Breast epithelium (tissue), 3 donors: Measurements from ENCODE around the gene SOWAHB.

Experiments used
- POLR2A ChIP-seq: fragments of 450-650 bp; IDR thresholded peaks from one replicate; pipeline ENCODE4 v1.6.1; 2016; ENCODE audit warnings: antibody characterized with exemption, mild to moderate bottlenecking, moderate library complexity
- TF ChIP-seq, protein P1 (sequence below), 3 donors: fragments of 450-650 bp; IDR thresholded peaks; one replicate each; pipeline ENCODE4 v1.5.1; 2016 to 2017; ENCODE audit warnings: antibody characterized with exemption in 3 of 3, mild to moderate bottlenecking in 3 of 3, moderate library complexity in 3 of 3

DNA sequence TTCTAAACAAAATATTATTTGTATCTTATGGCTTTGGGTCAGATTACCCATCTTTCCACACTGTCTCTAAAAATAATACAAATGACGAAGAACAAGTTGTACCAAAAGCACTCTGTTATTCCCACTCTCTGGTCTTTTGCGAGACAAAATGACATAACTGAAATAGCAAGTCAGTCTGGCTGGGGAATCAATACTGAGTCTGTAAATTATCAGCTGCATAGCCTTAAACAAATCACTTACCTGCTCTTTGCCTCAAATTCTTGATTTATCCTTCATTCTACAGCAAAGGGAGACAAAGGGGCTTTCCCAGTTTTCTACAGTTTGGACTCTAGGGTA is 40.9 kb downstream of the SOWAHB start:
- no peak for TF ChIP-seq POLR2A
- TF ChIP-seq, protein P1, sequence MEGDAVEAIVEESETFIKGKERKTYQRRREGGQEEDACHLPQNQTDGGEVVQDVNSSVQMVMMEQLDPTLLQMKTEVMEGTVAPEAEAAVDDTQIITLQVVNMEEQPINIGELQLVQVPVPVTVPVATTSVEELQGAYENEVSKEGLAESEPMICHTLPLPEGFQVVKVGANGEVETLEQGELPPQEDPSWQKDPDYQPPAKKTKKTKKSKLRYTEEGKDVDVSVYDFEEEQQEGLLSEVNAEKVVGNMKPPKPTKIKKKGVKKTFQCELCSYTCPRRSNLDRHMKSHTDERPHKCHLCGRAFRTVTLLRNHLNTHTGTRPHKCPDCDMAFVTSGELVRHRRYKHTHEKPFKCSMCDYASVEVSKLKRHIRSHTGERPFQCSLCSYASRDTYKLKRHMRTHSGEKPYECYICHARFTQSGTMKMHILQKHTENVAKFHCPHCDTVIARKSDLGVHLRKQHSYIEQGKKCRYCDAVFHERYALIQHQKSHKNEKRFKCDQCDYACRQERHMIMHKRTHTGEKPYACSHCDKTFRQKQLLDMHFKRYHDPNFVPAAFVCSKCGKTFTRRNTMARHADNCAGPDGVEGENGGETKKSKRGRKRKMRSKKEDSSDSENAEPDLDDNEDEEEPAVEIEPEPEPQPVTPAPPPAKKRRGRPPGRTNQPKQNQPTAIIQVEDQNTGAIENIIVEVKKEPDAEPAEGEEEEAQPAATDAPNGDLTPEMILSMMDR (IDR thresholded peaks at IDR 0.05): no peak
